Posterior cingulate gyrus (tissue), 11 donors: ENCODE results near the gene CLIP1.
A peak's percentile ranks its signal among the peaks of the same experiment; 100 is the strongest.
"Not testable (repeated sequence)": the region's sequence is repeated elsewhere in the genome, so short reads cannot be mapped to it uniquely, and the experiment has no call there.

ENCODE experiments used
- DNase-seq, 10 donors: peaks; one replicate each; pipeline versions ENCODE4 v3.0.0 to v3.0.0-alpha.2; 2020 to 2021; ENCODE audit warnings: mixed read lengths in 3 of 10
- intact Hi-C: fragments of 100-400 bp; cut with DNase I; formaldehyde crosslinking; loops from one replicate; pipeline ENCODE4 v1.15.1; 2023

The CLIP1 gene

DNA sequence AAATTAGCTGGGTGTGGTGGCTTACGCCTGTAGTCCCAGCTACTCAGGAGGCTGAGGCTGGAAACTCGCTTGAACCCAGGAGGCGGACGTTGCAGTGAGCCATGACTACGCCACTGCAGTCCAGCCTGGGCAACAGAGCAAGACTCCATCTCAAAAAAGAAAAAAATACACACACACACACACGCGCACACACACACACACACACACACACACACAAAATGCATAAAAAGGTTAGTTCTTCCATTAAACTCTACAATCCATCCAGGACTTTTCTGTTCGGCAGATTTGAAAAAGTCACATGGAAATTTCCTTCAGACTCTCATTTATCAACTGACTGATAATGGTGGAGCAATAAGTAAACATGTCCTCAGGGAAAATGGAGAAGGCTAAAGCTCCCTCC, 147.0 kb downstream of the CLIP1 start:
- no peak for DNase-seq
- intact Hi-C loops = no loop called here

DNA sequence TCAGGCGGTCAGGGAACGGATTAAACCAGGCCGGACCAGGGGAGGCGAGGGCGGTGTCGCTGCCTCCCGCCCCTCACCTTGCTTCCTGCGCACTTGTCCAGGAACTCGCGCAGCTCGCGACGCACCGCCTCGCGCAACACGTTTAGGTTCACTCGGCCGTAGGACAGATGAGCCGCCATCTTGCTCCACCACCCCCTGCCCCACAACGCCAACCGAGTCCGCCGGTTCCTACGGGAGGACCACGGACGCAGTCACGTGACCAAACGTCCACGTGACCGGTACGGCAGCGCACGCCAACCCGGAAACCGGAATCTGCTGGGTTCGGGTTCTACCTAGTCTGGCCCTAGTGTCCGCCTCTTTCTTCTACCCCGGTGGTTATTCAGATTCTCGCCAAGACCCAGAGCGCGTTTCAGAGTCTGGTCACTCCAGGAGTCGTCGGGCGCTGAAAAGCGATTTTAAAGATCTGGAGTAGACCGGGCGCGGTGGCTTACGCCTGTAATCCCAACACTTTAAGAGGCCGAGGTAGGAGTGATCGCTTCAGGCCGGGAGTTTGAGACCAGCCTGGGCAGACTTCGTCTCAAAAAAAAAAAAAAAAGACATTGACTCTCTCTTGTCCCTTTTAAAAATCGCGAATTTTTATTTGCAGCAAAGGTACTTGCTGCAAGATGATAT, 156.1 kb downstream of the CLIP1 start, which contains the start of gene VPS33A:
Gene VPS33A (minus strand): TSS at position 265 of the 672 bp plus-strand sequence. CDS start 86 bp downstream, at position 179.
- DNase-seq = peak; percentile 93 to 99 (median 96)
- intact Hi-C loops = loop anchor here (1.0 kb wide), 1 partner anchor 40 kb away; the partner anchor contains the start of gene DIABLO

DNA sequence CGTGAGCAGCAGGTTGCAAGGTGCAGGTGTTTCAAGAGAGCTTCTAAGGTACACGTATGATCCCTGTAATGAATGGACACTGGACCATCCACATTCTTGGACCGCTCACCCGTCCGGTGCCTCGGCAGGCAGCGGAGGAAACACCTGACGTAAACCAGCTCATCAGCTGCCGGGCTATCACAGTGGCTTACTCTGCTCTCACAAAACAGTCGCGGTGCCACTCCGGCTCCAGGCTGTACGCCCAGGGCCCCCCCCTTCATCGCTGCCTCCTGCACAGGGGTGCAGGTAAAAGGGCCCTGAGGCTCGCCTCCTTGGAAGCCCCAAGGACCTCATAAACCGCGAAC, 156.6 kb downstream of the CLIP1 start:
- intact Hi-C loops = loop anchor here (1.0 kb wide), 1 partner anchor 40 kb away; the partner anchor contains the start of gene DIABLO
- DNase-seq = peak in 9 of 10 donors; percentile 25 to 90 (median 44)

DNA sequence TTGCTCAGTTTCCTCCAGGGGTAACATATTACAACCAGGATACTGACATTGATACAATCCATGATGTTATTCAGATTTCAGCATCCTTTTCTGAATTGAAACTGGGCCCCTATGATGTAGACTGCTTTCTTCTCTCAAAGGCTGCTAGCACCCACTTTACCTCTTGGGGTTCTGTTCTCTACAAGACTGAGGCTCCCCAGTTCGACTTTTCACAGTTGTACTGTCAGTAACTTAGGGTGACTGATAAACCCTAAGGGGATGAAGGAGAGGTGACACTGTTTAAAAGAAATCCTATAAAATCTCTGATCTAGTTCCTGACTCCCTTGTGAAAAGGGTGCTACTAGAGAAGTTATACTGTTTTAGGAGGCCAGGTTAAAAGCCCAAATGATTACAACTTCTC, 157.0 kb downstream of the CLIP1 start:
- intact Hi-C loops = no loop called here
- no peak for DNase-seq

DNA sequence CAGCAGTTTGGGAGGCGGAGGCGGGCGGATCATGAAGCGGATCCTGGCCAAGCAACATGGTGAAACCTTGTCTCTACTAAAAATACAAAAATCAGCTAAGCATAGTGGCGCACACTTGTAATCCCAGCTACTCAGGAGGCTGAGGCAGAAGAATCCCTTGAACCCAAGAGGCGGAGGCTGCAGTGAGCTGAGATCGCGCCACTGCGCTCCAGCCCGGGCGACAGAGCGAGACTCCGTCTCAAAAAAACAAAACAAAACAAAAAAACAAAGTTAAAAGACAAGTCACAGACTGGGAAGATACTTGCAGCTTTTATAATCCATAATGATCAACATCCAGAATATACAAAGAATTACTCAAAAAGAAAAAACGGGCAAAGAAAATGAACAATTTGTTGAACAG, 161.7 kb downstream of the CLIP1 start:
- DNase-seq = not testable (repeated sequence)

DNA sequence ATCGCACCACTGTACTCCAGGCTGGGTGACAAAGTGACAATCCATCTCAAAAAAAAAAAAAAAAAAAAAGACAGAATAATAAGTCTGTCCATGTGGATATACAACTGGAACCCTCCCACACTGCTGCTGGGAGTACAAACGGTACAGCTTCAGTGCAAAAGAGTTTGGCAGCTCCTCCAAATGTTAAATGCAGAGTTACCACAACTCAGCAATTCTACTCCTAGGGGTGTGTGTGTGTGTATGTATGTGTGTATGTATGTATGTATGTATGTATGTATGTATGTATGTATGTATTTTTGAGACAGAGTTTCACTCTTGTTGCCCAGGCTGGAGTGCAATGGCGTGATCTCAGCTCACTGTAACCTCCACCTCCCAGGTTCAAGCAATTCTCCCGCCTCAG, 163.5 kb downstream of the CLIP1 start:
- DNase-seq, intact Hi-C loops: not testable (repeated sequence)

More for the DNA sequence above, 161.7 kb downstream of the CLIP1 start:
- intact Hi-C loops = not testable (repeated sequence)

DNA sequence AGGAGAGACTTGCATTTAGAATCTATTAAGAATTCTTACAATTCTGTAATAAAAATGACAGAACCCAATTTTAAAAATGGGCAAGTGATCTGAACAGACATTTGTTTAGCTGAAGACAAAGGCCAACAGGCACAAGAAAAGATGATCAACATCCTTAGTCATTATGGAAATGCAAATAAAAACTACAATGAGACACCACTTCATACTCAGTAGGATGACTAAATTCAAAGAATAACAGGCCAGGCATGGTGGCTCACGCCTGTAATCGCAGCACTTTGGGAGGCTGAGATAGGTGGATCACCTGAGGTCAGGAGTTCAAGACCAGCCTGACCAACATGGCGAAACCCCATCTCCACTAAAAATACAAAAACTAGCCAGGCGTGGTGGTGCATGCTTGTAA, 164.0 kb downstream of the CLIP1 start:
- DNase-seq, intact Hi-C loops: not testable (repeated sequence)

DNA sequence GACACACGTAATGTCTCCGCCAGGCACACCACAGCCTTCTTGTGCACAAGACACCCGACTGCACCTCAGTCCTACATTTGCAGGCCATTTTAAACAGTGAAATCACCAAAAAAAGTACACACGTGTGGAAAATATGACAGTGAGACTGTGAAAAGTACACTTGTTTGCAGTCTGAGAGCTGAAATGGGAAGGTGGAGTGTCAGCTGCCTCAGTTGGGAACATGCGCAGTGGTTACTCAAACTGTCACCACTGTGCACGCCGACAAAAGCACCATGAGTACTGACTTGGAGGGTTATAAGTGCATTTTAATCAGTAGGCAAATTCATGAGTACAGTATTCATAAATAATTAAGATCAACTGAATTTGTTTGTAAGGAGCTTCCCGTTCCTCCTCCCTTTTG, 171.9 kb downstream of the CLIP1 start:
- no peak for DNase-seq
- intact Hi-C loops = no loop called here

DNA sequence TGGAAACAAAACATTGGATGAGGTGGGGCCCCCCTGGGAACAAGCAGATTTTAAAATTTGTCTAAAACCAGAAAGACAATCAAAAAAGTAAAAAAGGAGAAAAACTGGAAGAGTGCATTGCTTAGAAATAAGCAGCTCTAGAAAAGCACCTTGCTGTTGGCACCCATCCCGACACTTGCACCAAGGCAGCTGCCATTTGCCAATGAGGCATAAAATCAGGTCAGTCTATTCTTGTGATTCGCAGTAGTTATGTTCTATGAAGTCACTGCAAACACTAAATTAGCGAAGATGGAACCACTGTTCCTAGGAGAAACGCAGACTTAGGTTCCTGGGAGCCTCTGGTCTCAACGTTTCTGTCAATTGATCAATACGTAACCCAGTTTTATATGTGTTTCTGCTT, 172.4 kb downstream of the CLIP1 start:
- intact Hi-C loops = no loop called here
- DNase-seq = peak in 1 of 10 donors; percentile 60

DNA sequence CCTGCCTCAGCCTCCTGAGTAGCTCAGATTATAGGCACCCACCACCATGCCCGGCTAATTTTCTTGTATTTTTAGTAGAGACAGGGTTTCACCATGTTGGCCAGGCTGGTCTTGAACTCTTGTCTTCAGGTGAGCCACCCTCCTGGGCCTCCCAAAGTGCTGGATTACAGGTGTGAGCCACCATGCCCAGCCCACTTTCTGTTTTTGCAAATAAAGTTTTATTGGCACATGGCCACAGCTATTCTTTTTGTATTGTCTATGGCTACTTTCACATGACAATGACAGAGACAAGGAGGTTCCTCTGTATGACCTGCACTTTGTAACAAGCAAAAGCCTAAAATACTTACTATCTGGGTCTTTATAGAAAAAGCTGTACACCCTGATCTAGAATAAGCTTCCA, 176.9 kb downstream of the CLIP1 start:
- DNase-seq = peak in 1 of 10 donors; percentile 8
- intact Hi-C loops = no loop called here

DNA sequence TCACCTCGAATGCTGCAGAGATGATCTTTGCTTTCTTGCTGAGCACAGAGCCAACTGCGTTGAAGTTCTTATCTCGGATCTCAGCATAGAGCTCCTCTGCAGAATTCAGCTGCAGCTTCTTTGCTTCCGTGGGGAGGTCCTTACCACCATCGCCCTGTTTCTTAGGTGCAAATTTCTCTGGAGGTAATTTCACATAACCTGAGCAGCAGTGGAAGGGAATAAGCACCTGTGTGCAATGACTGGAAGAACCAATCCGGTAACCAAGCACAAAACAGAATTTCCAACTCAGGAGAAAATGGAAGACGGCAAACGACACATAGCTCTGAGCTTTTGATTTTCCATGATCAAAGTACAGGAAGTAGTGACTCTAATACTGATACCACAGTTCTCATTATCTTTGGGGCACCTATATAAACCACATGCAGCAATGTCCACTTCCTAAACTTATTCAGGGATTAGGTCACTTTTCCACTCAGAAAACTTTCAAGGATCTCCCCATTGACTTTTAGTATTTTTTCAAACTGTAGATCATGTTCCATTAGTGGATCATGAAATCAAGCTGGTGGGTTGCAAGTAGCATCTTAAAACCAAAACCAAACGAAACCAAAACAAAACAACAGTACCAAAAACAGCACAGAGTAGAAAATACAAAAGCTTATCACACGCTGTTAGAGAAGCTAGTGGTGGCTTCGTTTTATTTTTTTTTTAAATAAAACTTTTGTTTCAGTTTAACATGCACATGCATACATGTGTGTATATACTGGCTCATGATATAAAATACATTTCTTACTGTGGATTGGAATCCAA, 177.7 kb downstream of the CLIP1 start:
- no peak for DNase-seq
- intact Hi-C loops = no loop called here

DNA sequence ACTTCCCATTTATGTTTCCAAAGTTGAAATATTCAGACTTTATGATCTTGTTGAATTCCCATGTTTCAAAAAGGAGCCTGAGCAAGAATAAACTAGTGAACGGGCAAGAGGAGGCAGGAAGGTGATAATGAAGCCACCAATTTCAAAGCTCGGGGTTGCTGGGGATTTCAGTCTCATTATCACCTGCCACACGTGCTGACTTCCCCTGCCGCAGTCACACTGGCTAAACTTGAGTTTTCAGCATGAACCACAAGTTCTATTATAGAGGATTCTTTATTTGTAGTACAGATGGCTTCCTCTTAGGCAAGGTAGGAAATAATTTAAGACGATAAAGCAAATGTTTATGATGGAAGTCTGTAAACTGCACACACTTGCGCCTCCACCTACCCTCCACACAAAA, 178.5 kb downstream of the CLIP1 start:
- intact Hi-C loops = no loop called here
- no peak for DNase-seq

DNA sequence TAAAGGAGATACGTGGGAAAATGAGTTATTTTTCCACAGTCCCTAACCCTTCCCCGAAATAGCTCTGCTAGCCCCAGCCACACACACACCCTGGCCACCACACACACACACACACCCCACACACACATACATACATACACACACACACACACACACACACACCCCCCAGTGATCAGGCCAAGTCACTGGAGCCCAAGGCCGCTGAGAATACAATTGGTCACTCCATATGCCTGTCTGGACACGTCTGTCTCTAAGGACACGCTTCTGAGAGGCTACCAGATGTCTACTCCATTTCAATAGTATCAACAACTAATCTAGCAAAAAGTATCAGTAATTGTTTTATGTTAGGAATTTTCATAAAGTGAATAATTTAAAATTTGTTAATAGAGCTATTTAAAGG, 183.6 kb downstream of the CLIP1 start:
- intact Hi-C loops = no loop called here
- no peak for DNase-seq

DNA sequence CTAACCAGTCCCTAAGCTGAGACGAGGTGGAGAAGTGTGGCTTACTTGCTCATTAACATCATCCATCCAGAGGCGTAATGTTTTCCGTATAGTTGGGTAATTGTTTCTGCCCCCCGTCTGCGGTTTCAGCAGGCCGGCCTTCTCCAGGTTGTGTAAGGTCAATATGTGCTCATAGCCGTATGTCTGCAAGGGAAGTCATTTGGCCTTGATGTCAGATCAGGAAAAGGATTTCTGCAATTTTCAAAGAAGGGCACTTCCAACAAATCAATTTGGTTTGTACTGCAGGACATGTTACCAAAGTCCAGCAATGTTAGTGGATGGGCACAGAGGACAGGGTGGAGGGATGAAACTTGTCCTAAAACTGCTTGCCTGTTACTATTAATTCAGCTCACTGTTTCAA, 186.7 kb downstream of the CLIP1 start:
- intact Hi-C loops = no loop called here

DNA sequence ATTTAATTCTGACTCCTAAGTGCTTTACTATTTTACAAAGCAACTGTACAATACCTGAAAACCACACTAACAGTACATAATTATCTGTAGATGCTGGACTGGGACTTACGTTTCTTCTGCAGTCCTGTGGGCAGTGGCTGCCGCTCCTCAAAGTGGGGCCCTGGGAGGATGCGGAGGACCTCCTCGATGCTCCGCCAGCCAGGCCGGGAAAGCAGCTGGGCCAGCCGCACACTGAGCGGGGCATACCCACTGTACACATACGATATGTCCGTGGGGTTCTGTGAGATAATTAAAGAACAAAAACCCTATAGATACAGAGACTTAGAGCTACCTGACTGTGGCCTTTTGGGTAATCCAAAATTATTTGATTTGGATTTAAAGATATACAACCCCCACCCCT, 189.8 kb downstream of the CLIP1 start:
- intact Hi-C loops = no loop called here
- no peak for DNase-seq

More for the DNA sequence above, 186.7 kb downstream of the CLIP1 start:
- DNase-seq = no peak

DNA sequence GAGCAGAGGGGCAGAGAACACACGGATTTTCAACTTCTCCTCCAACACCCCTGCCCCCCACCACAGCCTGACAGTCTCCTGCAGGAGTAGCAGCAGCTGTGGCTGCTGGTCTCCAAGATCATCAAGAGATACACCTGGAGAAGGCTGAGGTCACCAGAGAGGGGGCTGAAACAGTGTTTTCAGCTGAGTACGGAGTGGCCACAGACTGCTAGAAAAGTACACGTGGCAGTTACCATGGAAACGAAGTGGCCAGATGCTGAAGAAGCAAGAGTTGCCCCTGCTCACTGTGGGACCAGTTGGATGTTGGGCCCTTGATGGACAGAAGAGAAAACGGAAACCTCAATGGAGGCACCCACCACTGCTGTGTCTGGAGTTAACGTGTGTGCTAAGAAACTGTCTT, 191.7 kb downstream of the CLIP1 start:
- DNase-seq = no peak
- intact Hi-C loops = no loop called here

DNA sequence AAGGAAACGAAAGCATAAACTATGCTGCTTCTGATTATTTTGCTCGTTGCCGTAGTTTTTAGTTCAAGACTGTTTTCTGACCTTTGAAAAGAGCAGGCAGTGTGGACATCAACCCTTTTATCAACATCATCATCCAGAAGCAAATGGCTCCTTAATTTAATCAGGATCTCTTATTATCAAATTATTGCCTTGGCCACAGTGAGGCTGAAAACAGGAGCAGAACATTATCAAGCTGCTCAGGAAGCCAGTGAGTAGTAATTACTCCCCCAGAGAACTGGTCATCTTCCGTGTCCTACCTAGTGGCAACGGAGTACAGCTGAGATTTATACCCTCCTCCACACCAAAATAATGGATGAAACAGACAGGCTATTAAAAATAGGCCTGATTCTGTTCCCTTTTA, 194.4 kb downstream of the CLIP1 start:
- intact Hi-C loops = no loop called here

DNA sequence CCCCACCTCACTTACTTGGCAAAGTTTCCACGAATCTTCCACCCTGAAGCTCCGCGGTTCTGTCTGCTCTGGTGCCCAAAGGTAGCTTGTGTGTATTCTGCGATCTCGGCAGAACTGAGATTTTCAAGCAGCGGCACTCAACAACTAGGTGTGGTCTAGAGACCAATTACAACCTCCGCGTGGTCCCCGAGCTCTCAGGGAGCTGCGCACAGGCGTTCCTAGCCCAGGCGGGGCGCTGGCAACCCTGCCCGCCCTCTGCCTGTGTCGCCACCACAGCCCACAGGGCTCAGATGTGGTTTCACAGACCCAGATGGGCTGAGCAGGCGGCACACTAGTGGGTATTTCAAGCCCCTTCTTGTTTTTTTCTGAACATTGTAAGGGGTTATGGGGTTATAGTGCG, 195.1 kb downstream of the CLIP1 start:
- intact Hi-C loops = no loop called here
- no peak for DNase-seq

More for the DNA sequence above, 194.4 kb downstream of the CLIP1 start:
- no peak for DNase-seq

DNA sequence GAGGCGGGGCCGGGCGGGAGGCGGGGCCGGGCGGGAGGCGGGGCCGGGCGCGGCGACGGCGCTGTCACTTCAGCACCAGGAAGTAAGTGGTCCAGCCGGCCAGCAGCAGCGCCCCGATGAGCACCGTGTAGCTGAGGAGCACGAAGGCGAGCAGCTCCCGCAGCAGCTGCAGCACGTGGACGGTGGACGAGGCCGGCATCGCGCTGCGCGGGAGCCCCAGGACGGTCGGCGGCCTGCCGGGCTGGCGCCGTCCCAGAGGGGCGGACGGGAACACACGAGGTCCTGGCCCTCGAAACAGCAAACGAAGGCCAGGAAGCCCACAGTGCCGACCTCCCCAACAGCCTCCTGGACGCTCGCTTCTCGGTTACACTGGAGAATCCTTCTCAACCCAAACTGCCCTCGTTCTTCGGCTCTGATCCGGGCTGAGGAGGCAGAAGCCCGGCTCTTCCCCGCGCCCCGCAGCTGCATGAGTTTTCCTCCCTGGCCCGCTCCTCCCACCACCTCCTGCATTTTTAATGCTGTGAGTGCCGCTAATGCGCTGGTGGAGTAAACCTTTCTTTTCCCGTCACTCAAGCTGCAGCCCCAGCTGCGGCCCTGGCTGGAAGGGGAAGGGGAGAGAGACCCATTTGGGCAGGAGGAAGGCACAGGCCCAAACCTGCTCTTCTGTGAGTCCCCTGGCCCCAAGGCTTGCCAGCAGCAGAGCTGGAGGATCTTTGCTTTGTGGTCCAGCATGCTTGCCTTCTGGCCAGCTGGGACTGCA, 195.9 kb downstream of the CLIP1 start:
- intact Hi-C loops = loop anchor here (1.0 kb wide), 1 partner anchor 40 kb away; the partner anchor contains the start of gene VPS33A
- peak in 1 of 10 donors; percentile 86 for DNase-seq

DNA sequence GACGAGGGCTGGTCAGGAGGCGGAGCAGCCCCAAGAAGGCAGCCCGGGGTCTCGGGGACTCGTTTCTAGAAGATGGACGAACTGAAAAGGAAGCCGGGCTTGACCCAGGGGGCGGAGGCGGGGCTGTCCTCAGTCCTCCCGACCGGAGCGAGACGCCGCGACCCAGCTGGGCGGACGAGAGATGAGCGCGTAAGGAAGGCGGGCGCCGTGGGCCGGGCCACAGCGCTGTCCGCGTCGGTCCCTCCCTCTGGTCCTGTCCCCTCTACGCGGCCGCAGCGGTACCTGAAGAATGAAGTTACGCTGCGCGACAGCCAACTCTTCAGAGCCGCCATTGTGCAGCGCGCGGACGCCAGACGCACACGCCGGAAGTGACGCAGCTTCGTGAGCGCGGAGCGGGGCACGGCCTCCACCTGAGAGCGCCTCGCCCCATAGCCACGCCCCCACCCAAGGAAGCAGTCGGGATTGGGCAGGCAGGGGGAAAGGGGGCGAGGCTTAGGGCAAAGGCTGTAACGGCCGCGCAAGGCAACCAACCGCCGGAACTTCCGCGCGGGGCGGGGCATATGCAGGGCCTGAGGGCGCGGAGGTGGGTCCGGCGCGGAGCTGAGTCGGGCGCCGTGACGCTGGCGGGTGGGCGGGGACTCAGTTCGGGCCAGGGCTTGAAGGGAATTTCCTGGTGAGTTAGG, 196.6 kb downstream of the CLIP1 start, which contains the start of gene DIABLO:
Gene DIABLO (minus strand): TSS at position 370 of the 683 bp plus-strand sequence. CDS start 38 bp downstream, at position 332.
- intact Hi-C loops = loop anchor here (1.0 kb wide), 1 partner anchor 40 kb away; the partner anchor contains the start of gene VPS33A
- peak; percentile 100 for DNase-seq
